DOHH2 (cell line): Measurements from ENCODE around the gene EFCAB9.

Experiments used
- H3F3A ChIP-seq: fragments of 200-600 bp; sonication (generic), shearing (Covaris generic); 2 replicates; pipeline ENCODE4 v1.6.0; 2016; ENCODE audit warnings: antibody characterized with exemption, mild to moderate bottlenecking; ENCODE audit not compliant: control insufficient read depth, insufficient read depth
- H3K27ac ChIP-seq: fragments of 200-600 bp; sonication (generic); 2 replicates; pipeline ENCODE4 v1.5.1; 2014; ENCODE audit warnings: low read depth, mild to moderate bottlenecking, low read length, moderate library complexity
- H3K27me3 ChIP-seq: fragments of 200-600 bp; sonication (generic); 2 replicates; pipeline ENCODE4 v1.6.1; 2014; ENCODE audit warnings: mild to moderate bottlenecking, low read length, mixed read lengths; ENCODE audit not compliant: control insufficient read depth
- H3K36me3 ChIP-seq: fragments of 200-600 bp; sonication (generic); 2 replicates; pipeline ENCODE4 v1.6.1; 2014; ENCODE audit warnings: mild to moderate bottlenecking, low read length, moderate library complexity, mixed read lengths; ENCODE audit not compliant: control insufficient read depth
- H3K4me1 ChIP-seq: fragments of 200-600 bp; sonication (generic); 2 replicates; pipeline ENCODE4 v1.6.1; 2014; ENCODE audit warnings: mild to moderate bottlenecking, low read length, mixed read lengths; ENCODE audit not compliant: control insufficient read depth
- H3K4me2 ChIP-seq: fragments of 200-600 bp; sonication (generic); 2 replicates; pipeline ENCODE4 v1.6.0; 2014; ENCODE audit warnings: mild to moderate bottlenecking, low read length, moderate library complexity
- H3K4me3 ChIP-seq: fragments of 200-600 bp; sonication (generic); 2 replicates; pipeline ENCODE4 v1.5.1; 2014; ENCODE audit warnings: mild to moderate bottlenecking, low read length, mixed read lengths
- H3K79me2 ChIP-seq: fragments of 200-600 bp; sonication (generic); 2 replicates; pipeline ENCODE4 v1.6.1; 2014; ENCODE audit warnings: mild to moderate bottlenecking, low read length, mixed read lengths; ENCODE audit not compliant: control insufficient read depth
- H3K9me2 ChIP-seq: fragments of 200-600 bp; sonication (generic); replicated peaks from 2 replicates; pipeline ENCODE4 v1.6.1; 2014; ENCODE audit warnings: mild to moderate bottlenecking, low read length, mixed read lengths; ENCODE audit not compliant: control insufficient read depth
- H3K9me3 ChIP-seq: fragments of 200-600 bp; sonication (generic); 2 replicates; pipeline ENCODE4 v1.6.1; 2014; ENCODE audit warnings: antibody characterized with exemption, low read length, mixed read lengths; ENCODE audit not compliant: control insufficient read depth, insufficient read depth
- H4K20me1 ChIP-seq: fragments of 200-600 bp; sonication (generic); 2 replicates; pipeline ENCODE4 v1.6.0; 2014; ENCODE audit warnings: low read depth, mild to moderate bottlenecking, antibody characterized with exemption, low read length, moderate library complexity; ENCODE audit not compliant: control insufficient read depth, insufficient read depth
- CTCF ChIP-seq: fragments of 200-600 bp; sonication (generic); IDR thresholded peaks from one replicate; pipeline ENCODE4 v1.5.1; 2014; ENCODE audit warnings: antibody characterized with exemption, mild to moderate bottlenecking, low read depth, low read length; ENCODE audit not compliant: poor library complexity, severe bottlenecking
- EZH2phosphoT487 ChIP-seq: fragments of 200-600 bp; sonication (generic); IDR thresholded peaks from 2 replicates; pipeline ENCODE4 v1.6.1; 2017; ENCODE audit warnings: borderline replicate concordance, mild to moderate bottlenecking, antibody characterized with exemption, low read length, moderate library complexity, mixed read lengths

EFCAB9 gene

GRCh38 chr5:172165465-172165864, 28.5 kb upstream of the EFCAB9 start:
- H3K9me3 ChIP-seq, result no peaks in the 10 kb centered on the region
- H3K79me2 ChIP-seq, result peaks cover 23% of the 10 kb centered on the region
- no peak overlapping the region for H3K27ac ChIP-seq
- H3K4me3 ChIP-seq, result no peak overlapping the region
- no peaks in the 10 kb centered on the region; the same call in 1 of the 2 replicates for H4K20me1 ChIP-seq
- H3K36me3 ChIP-seq, result no peaks in the 10 kb centered on the region
- H3K27me3 ChIP-seq, result no peaks in the 10 kb centered on the region
- H3K4me1 ChIP-seq, result peaks cover 5% of the 10 kb centered on the region
- H3F3A ChIP-seq, result no peaks in the 10 kb centered on the region
- no peak for TF ChIP-seq CTCF
- TF ChIP-seq EZH2phosphoT487, result no peak
- no peaks in the 10 kb centered on the region for H3K9me2 ChIP-seq
- H3K4me2 ChIP-seq, result no peak overlapping the region

GRCh38 chr5:172166030-172166826, 27.7 kb upstream of the EFCAB9 start:
- no peaks in the 10 kb centered on the region for H3K4me1 ChIP-seq
- H3K4me3 ChIP-seq, result no peak overlapping the region
- H3K79me2 ChIP-seq, result peaks cover 24% of the 10 kb centered on the region
- no peak overlapping the region for H3K4me2 ChIP-seq
- no peak overlapping the region for H3K27ac ChIP-seq
- H3K9me2 ChIP-seq, result no peaks in the 10 kb centered on the region
- no peaks in the 10 kb centered on the region for H3F3A ChIP-seq
- TF ChIP-seq EZH2phosphoT487 (no peak), CTCF (no peak)
- no peaks in the 10 kb centered on the region for H3K36me3 ChIP-seq
- H4K20me1 ChIP-seq, result no peaks in the 10 kb centered on the region; the same call in 1 of the 2 replicates
- H3K27me3 ChIP-seq, result no peaks in the 10 kb centered on the region
- no peaks in the 10 kb centered on the region for H3K9me3 ChIP-seq

- H3K79me2 ChIP-seq, result peaks cover 23% of the 10 kb centered on the region
- no peaks in the 10 kb centered on the region for H3K9me3 ChIP-seq
- no peaks in the 10 kb centered on the region; the same call in 1 of the 2 replicates for H4K20me1 ChIP-seq
- TF ChIP-seq EZH2phosphoT487 (no peak), CTCF (no peak)
- no peak overlapping the region for H3K27ac ChIP-seq
- no peak overlapping the region for H3K4me3 ChIP-seq
- H3K9me2 ChIP-seq, result no peaks in the 10 kb centered on the region
- no peaks in the 10 kb centered on the region for H3K36me3 ChIP-seq
- H3K4me1 ChIP-seq, result no peaks in the 10 kb centered on the region
- no peaks in the 10 kb centered on the region for H3F3A ChIP-seq
- H3K4me2 ChIP-seq, result no peak overlapping the region
- H3K27me3 ChIP-seq, result no peaks in the 10 kb centered on the region
Measured at GRCh38 chr5:172167895-172168294, 26.1 kb upstream of the EFCAB9 start.
